GM18909 (cell line): ENCODE data around the gene MEOX2.

Experiments used
- ATAC-seq: cut with Tn5 transposase; IDR thresholded peaks from one replicate; pipeline ENCODE4 v1.9.1; 2021; ENCODE audit warnings: mild to moderate bottlenecking; ENCODE audit not compliant: unreplicated experiment, poor library complexity

The MEOX2 gene

GRCh38 chr7:15686295-15686956 lies at the start of gene MEOX2:
Gene MEOX2, minus strand, starts transcription at chr7:15686683. Its CDS starts 281 bp downstream, at chr7:15686402.
- no peak for ATAC-seq

- ATAC-seq, result no peak
Measured at GRCh38 chr7:15729746-15730145, 43.3 kb upstream of the MEOX2 start.

GRCh38 chr7:15725051-15725450 lies 38.6 kb upstream of the MEOX2 start:
- no peak for ATAC-seq

GRCh38 chr7:15723841-15724240 lies 37.4 kb upstream of the MEOX2 start:
- ATAC-seq, result no peak

- ATAC-seq, result no peak
Measured at GRCh38 chr7:15720849-15721471, 34.5 kb upstream of the MEOX2 start.

GRCh38 chr7:15719311-15719710 lies 32.8 kb upstream of the MEOX2 start:
- no peak for ATAC-seq

- no peak for ATAC-seq
Measured at GRCh38 chr7:15715435-15715834, 29.0 kb upstream of the MEOX2 start.

- ATAC-seq, result no peak
Measured at GRCh38 chr7:15709978-15710377, 23.5 kb upstream of the MEOX2 start.

- no peak for ATAC-seq
Measured at GRCh38 chr7:15707570-15707969, 21.1 kb upstream of the MEOX2 start.

GRCh38 chr7:15703732-15704131 lies 17.2 kb upstream of the MEOX2 start:
- ATAC-seq, result no peak

GRCh38 chr7:15692501-15693020 lies 6.1 kb upstream of the MEOX2 start:
- ATAC-seq, result no peak

GRCh38 chr7:15688911-15689310 lies 2.4 kb upstream of the MEOX2 start:
- no peak for ATAC-seq

GRCh38 chr7:15688279-15688626 lies 1.8 kb upstream of the MEOX2 start:
- ATAC-seq, result no peak

- ATAC-seq, result no peak
Measured at GRCh38 chr7:15687546-15688278, 1.2 kb upstream of the MEOX2 start.

GRCh38 chr7:15686957-15687545 lies 568 bp upstream of the MEOX2 start:
- ATAC-seq, result no peak

- no peak for ATAC-seq
Measured at GRCh38 chr7:15685358-15686294, 857 bp downstream of the MEOX2 start.

GRCh38 chr7:15684871-15685270 lies 1.6 kb downstream of the MEOX2 start:
- ATAC-seq, result no peak

GRCh38 chr7:15684111-15684800 lies 2.2 kb downstream of the MEOX2 start:
- ATAC-seq, result no peak

- ATAC-seq, result no peak
Measured at GRCh38 chr7:15682751-15683245, 3.7 kb downstream of the MEOX2 start.
